Thyroid gland (tissue), 4 donors: ENCODE measurements around the gene XAGE5.
"Not testable (repeated sequence)": the region's sequence is repeated elsewhere in the genome, so short reads cannot be mapped to it uniquely, and the experiment has no call there.

Experiments
- POLR2A ChIP-seq, 2 donors: fragments of 450-650 bp; IDR thresholded peaks; one replicate each; pipeline ENCODE4 v1.6.1; 2017; ENCODE audit warnings: antibody characterized with exemption in 2 of 2, mild to moderate bottlenecking in 2 of 2, moderate library complexity in 1 of 2
- TF ChIP-seq, protein P1 (sequence below), 6 experiments: fragments of 200-600 bp in 3 of 6; fragments of 450-650 bp in 3 of 6; sonication (generic) in 3 of 6; IDR thresholded peaks; one replicate each; pipeline ENCODE4 v1.5.1; 2016 to 2019; ENCODE audit warnings: antibody characterized with exemption in 6 of 6, mild to moderate bottlenecking in 2 of 6, inconsistent platforms in 1 of 6, moderate library complexity in 1 of 6

GRCh38 chrX:52843619-52844018 is 32.5 kb downstream of the XAGE5 start:
- not testable (repeated sequence) for TF ChIP-seq POLR2A (IDR thresholded peaks at IDR 0.05)
- TF ChIP-seq, protein P1, sequence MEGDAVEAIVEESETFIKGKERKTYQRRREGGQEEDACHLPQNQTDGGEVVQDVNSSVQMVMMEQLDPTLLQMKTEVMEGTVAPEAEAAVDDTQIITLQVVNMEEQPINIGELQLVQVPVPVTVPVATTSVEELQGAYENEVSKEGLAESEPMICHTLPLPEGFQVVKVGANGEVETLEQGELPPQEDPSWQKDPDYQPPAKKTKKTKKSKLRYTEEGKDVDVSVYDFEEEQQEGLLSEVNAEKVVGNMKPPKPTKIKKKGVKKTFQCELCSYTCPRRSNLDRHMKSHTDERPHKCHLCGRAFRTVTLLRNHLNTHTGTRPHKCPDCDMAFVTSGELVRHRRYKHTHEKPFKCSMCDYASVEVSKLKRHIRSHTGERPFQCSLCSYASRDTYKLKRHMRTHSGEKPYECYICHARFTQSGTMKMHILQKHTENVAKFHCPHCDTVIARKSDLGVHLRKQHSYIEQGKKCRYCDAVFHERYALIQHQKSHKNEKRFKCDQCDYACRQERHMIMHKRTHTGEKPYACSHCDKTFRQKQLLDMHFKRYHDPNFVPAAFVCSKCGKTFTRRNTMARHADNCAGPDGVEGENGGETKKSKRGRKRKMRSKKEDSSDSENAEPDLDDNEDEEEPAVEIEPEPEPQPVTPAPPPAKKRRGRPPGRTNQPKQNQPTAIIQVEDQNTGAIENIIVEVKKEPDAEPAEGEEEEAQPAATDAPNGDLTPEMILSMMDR (IDR thresholded peaks at IDR 0.05) = not testable (repeated sequence)
